NCI-H774 (cell line): ENCODE measurements around the gene EMSY.
"Not testable (repeated sequence)": the region's sequence is repeated elsewhere in the genome, so short reads cannot be mapped to it uniquely, and the experiment has no call there.

Experiments used
- DNase-seq: peaks from one replicate; lab custom pipeline; 2025; lab: John Stamatoyannopoulos, UW

EMSY gene

DNA sequence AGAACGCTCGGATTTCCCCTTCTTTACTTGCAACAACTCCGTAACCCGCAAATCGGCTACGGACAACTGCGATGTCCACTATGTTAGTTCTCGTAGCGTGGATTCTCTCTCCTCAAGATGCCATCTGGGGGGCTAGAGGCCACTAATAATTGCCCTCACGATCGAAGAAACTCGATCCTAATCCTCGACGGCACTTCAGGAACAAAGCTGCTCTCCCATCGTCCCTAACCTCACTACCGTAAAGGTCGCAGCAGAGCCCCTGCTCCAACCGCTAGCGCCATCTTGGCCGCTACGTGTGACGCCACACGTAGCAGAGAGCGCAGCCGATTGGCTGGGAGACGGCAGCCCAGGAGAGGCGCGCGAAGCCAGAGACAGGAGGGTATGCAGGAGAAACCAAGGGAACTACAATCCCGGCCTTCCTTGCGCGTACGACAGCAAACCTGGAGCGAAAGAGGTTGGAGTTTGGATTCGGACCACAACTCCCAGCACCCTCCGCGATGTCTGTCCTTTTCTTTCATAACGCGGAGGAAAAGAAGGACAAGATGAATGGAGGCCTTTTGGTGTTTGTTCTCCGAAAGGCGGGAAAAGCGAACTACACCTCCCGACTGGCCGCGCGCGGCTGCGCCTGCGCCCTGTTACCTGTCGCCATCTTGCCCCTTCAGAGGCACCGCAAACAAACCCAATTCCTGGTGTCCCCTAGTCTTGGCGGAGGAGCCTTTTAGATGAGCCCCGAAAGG is at the start of gene EMSY:
Gene EMSY, plus strand, starts transcription at position 635 of the 737 bp plus-strand sequence. CDS start 1,921 bp downstream, outside the sequence.
- DNase-seq = peak; percentile 99

DNA sequence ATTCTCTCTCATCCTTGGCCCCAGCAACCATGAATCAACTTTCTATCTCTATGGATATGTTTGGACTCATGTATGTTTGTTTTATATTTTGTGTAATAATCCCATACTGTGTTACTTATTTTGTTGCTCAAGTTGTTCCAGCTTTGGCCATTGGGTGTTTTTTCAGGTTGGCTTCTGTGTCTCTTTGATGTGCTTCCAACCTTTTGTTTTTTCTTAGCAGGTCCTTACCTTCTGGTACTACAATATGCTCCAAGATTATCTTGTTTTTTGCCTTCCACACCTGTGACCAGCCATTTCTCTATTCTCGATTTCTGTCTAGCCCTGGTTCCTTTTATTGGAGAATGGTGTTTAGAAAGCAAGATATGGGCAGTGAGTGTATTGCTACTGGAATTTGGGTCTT is 49.5 kb upstream of the EMSY start:
- DNase-seq = no peak

- DNase-seq = no peak
Observed at GRCh38 chr11:76397383-76397782, 47.4 kb upstream of the EMSY start.

DNA sequence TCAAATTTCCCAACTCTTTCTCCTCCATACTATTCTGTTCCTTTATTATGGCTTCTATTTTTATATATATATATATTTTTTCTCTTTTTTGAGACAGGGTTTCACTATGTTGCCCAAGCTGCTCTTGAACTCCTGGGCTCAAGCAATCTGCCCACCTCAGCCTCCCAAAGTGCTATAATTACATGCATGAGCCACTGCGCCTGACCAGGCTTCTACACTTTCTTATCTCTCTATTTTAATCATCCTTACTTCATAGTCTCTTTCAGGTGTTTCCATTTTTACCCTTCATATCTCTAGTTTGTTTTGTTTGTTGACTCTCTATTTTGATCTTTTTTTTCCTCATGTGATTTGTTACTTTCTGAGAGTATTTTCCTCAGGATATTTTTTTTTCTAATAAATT is 43.9 kb upstream of the EMSY start:
- no peak for DNase-seq

DNA sequence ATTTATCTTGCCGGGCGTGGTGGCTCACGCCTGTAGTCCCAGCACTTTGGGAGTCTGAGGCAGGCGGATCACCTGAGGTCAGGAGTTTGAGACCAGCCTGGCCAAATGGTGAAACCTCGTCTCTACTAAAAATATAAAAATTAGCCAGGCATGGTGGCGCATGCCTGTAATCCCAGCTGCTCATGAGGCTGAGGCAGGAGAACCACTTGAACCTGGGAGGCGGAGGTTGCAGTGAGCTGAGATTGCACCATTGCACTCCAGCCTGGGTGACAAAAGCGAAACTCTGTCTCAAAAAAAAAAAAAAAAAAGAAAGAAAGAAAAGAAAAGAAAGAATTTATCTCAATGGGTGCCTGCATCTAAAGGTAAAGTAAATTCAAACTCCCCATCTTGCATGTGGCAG is 43.3 kb upstream of the EMSY start:
- DNase-seq = not testable (repeated sequence)

- DNase-seq = no peak
Observed at GRCh38 chr11:76406359-76406758, 38.5 kb upstream of the EMSY start.

DNA sequence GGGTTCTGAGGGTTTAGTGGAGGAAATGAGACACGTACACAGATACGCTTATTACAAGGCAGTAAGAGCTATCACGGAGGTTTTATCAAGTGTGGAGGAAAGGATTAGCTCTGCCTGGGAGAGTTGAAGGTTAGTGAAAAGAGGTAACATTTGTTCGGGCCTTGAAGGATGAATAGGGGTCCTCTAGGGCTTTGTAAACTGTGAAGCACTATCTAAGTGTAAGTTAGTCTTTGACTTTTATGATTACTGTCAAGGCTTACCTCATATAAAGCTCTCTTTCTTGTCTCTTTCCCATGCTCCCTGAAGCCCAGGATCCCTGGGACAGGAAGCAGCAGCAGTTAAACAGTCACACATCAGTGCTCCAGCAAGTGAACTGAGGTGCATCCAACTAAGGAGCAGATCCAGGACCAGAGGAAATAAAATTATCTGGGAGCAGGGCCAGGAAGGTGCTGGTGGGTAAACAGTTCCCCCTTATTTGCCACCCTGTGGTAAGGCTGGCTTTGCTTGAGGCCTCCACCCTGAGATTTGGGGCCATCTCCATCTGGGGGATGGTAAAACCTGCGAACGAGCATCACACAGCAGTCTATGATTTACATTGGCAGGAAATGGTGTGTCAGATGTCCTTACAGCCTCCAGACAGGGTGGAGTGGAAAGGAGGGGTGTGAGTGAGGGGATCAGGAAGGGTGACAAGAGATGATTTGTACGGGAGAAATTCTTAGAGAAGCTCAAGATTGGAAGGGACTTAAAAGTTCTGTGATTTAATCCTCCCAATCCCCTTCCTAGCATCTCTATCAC is 36.5 kb upstream of the EMSY start:
- DNase-seq = no peak

- DNase-seq = no peak
Observed at GRCh38 chr11:76410851-76411357, 33.9 kb upstream of the EMSY start.

GRCh38 chr11:76415073-76415472 is 29.7 kb upstream of the EMSY start:
- DNase-seq = no peak

- DNase-seq = no peak
Observed at GRCh38 chr11:76419896-76420295, 24.9 kb upstream of the EMSY start.

- no peak for DNase-seq
Observed at GRCh38 chr11:76424379-76424778, 20.4 kb upstream of the EMSY start.

DNA sequence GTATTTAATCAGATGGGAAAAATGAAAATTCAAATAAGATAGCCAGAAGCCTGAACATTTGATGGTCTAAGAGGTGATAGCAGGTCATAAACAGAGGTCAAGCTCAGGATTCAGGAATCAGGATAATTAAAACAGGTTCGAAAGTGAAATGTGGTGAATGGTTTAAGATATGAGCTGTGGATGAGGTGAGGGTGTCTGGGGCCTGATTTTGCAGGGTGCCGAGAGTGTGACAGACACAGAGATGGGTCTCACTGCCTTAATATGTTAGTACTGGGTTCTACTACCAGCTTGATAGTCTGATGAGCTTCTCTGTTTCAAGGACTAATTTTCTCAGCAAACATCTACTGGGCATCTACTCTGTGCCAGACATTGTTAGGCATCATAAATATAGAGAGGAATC is 19.9 kb upstream of the EMSY start:
- DNase-seq = no peak

DNA sequence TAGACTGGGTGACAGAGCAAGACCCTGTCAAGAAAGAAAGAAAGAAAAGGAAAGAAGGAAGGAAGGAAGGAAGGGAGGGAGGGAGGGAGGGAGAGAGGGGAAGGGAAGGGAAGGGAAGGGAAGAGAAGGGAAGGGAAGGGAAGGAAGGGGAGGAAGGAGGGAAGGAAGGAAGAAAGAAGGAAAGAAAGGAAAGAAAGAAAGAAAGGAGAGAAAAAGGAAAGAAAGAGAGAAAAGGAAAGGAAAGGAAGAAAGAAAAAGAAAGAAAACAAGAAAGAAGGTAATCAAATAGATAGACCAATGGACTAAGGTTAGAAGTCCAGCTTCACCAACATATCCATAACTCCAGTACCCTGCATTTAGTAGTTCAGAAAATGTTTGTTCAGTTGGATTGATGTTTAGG is 18.2 kb upstream of the EMSY start:
- DNase-seq = no peak

DNA sequence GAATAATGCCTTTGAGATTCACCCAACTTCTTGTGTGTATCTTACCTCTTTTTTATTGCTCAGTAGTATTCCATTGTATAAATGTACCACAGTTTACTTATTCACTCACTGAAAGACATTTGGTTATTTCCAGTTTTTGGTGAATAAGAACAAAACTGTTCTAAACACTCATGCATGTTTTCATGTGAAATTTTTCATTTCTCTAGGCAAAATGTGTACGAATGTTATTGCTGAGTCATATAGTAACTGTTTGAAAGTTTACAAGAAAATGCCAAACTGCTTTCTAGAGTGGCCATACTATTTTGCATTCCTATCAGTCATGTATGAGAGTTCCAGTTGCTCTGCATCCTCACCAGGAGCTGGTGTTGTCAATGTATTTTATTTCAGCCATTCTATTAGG is 8.8 kb upstream of the EMSY start:
- no peak for DNase-seq

GRCh38 chr11:76443268-76443980 is 1.4 kb upstream of the EMSY start:
- DNase-seq = no peak

- DNase-seq = no peak
Observed at GRCh38 chr11:76444065-76444383, 794 bp upstream of the EMSY start.

GRCh38 chr11:76445121-76446084 is 585 bp downstream of the EMSY start:
- peak; percentile 62 for DNase-seq

DNA sequence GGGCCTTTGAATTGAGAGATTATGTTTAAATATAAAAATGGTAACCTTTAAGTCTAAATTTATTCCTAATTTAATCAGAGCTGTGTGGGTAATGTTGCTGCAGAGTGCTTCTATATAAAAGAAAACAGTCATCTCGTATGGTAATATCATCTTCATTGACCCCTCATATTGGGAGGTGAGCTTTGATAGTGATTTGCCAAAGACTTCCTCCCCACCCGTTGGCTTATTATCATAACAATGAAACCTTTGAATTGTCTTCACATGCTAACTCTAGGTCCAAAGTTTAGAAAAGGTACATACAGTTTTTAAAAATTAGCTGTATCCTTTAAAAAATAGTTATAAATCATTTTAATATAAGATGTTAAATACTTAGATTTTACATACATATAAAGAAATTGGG is 3.7 kb downstream of the EMSY start:
- no peak for DNase-seq

- no peak for DNase-seq
Observed at GRCh38 chr11:76453248-76453647, 8.4 kb downstream of the EMSY start.

DNA sequence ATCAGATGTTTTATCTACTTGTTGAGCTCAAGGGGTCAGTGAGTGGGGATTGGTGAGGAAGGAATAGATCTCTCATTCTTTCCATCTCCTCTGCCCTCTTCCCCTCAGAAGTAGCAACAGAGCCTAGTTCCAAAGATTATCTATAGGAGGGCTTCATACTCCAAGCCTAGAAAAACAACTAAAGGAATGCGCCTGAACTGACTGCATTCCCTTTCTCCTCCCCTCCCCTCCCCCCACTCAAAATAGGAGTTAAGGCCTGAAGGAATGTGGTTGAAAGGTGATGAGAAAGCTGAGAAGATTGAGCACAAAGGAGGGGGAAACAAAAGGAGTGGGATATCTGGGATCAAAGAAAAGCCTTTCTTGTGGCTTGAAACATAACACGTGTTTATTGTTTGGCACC is 10.5 kb downstream of the EMSY start:
- no peak for DNase-seq

DNA sequence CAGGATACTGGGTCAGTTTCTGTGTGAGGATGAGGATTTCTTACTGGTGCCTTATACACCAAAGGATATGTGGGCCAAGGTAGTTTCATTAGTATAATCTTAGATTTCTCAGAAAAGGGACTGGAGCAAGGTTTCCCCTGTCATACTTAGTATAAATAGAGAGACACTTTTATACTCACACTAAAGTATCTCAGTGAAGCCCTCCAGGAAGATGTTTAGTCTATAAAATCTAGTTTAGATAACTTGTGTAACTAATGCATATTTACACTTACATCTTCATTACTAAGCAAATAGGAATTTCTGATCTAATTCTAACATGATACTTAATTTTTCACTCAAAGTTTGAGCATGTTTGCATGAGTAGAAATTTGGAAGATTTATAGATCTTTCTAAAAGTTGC is 11.1 kb downstream of the EMSY start:
- DNase-seq = no peak

- DNase-seq = no peak
Observed at GRCh38 chr11:76456571-76456970, 11.8 kb downstream of the EMSY start.
